Activated T-cell treated with anti-CD3 and anti-CD28 coated beads, Interleukin-2, amount 50 U/mL, for 72 hours (primary cell): ENCODE results near the gene C1orf105. TPM values are rescaled to one million over a fixed set of nuclear protein-coding genes. Genes with fewer than 3 reads are reported as not detected.
A peak's percentile ranks its signal among the peaks of the same experiment; 100 is the strongest.

Source experiments
- ATAC-seq, 2 donors: fragments of 150-1000 bp; cut with Tn5 transposase; replicated peaks in 1 of 2; 2 replicates each; pipeline ENCODE4 v1.10.0; 2021; ENCODE audit warnings: moderate library complexity in 2 of 2, mild to moderate bottlenecking in 1 of 2
- DNase-seq, 2 donors: peaks; one replicate each; pipeline ENCODE4 v3.0.0; 2021 to 2022; ENCODE audit warnings: mixed read lengths in 1 of 2
- H3K27ac Mint-ChIP-seq: one replicate; pipeline ENCODE4 v1.8.0; 2022; ENCODE audit warnings: mild to moderate bottlenecking, moderate library complexity, mixed read lengths
- H3K27me3 Mint-ChIP-seq: one replicate; pipeline ENCODE4 v1.8.0; 2022; ENCODE audit warnings: low read depth, mixed read lengths
- H3K36me3 Mint-ChIP-seq, 2 donors: one replicate each; pipeline ENCODE4 v1.8.0; 2022; ENCODE audit warnings: mixed read lengths in 2 of 2, mild to moderate bottlenecking in 1 of 2; ENCODE audit not compliant: insufficient read depth in 2 of 2
- H3K4me1 Mint-ChIP-seq: one replicate; pipeline ENCODE4 v1.8.0; 2022; ENCODE audit warnings: low read depth, mixed read lengths
- H3K4me3 Mint-ChIP-seq, 2 donors: one replicate each; pipeline ENCODE4 v1.8.0; 2022; ENCODE audit warnings: mild to moderate bottlenecking in 2 of 2, mixed read lengths in 2 of 2, moderate library complexity in 2 of 2
- H3K9me3 Mint-ChIP-seq, 2 donors: one replicate each; pipeline ENCODE4 v1.8.0; 2022; ENCODE audit warnings: mixed read lengths in 2 of 2
- total RNA-seq, 2 donors: library from RNA; stranded (reverse); gene quantifications; one replicate each; pipeline ENCODE4 v1.2.3, GENCODE V29; 2022

The C1orf105 gene
- total RNA-seq, 2 donors from 2014 or later: not detected

GRCh38 chr1:172386046-172386445, 34.4 kb upstream of the C1orf105 start:
- Mint-ChIP-seq H3K36me3 (no peaks in the 10 kb centered on the region), H3K4me1 (peaks cover 13% of the 10 kb centered on the region), H3K9me3 (no peaks in the 10 kb centered on the region), H3K27ac (no peak overlapping the region), H3K27me3 (no peaks in the 10 kb centered on the region), H3K4me3 (no peak overlapping the region)
- DNase-seq: no peak
- ATAC-seq: no peak

DNA sequence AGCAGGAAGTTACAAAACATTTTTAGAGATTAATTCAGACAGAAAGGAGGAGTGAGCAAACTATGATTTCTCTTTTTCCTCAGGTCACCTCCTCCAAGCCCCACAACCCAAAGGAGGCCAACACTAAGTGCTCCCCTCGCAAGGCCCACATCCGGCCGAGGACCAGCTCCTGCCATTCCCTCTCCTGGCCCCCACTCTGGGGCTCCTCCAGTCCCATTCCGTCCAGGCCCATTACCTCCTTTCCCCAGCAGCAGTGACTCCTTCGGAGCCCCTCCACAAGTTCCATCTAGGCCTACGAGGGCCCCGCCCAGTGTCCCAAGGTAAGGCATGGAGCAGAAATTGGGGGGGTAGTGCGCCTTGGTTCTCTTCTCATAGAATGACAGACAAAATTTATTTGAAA, 32.0 kb upstream of the C1orf105 start:
- H3K9me3 Mint-ChIP-seq: no peaks in the 10 kb centered on the region
- no peak overlapping the region for H3K4me3 Mint-ChIP-seq
- DNase-seq (no peak), ATAC-seq (no peak)
- H3K27me3 Mint-ChIP-seq: no peaks in the 10 kb centered on the region
- H3K4me1 Mint-ChIP-seq: peaks cover 30% of the 10 kb centered on the region
- no peak overlapping the region for H3K27ac Mint-ChIP-seq
- H3K36me3 Mint-ChIP-seq: peaks cover 0 to 2% of the 10 kb centered on the region in 2 donors

DNA sequence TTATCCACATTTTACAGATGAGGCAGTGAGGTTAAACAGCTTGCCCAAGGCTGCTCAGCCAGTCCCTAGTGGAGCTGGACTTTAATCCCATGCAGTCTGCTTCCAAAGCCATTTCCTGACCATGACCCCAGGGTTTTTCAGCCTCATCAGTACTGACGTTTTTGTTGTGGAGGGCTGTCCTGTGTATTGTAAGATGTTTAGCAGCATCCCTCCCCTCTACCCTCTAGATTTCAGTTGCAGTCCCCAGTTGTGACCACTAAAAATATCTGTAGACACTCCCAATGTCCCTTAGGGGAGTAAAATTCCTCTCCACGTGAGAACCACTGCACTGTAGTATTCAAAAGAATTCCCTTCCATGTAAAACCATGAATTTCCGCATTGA, 30.2 kb upstream of the C1orf105 start:
- no peak for ATAC-seq
- H3K36me3 Mint-ChIP-seq: peaks cover 0 to 2% of the 10 kb centered on the region in 2 donors

GRCh38 chr1:172390683-172391551, 29.6 kb upstream of the C1orf105 start:
- H3K36me3 Mint-ChIP-seq: peaks cover 0 to 2% of the 10 kb centered on the region in 2 donors
- H3K4me3 Mint-ChIP-seq: peak overlapping the region; percentile 3 to 32

More for the DNA sequence above, 30.2 kb upstream of the C1orf105 start:
- DNase-seq: no peak
- Mint-ChIP-seq H3K27me3 (no peaks in the 10 kb centered on the region), H3K4me3 (no peak overlapping the region), H3K27ac (no peak overlapping the region), H3K9me3 (no peaks in the 10 kb centered on the region), H3K4me1 (peaks cover 48% of the 10 kb centered on the region)

DNA sequence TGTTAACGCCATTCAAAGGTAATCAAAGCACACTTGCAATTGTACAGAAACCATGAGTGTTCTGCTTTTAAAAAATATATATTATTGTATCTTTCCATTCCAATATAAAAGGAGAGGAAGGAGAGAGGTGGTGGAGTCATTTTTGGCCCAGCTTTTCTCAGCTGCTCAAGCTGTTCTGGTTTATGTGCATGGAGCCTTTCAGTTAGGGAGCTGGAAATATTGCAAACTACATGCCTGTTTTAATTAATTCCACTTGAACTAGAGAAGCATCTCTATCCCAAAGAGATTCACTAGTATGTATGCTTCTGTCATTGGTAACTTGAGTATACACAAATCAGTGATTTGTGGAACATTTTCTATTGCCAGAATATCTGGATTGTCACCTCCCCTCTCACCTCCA, 28.5 kb upstream of the C1orf105 start:
- DNase-seq (no peak), ATAC-seq (no peak)
- Mint-ChIP-seq H3K4me1 (peaks cover 63% of the 10 kb centered on the region), H3K27me3 (no peaks in the 10 kb centered on the region), H3K4me3 (no peak overlapping the region), H3K27ac (no peak overlapping the region), H3K9me3 (no peaks in the 10 kb centered on the region), H3K36me3 (peaks cover 0 to 2% of the 10 kb centered on the region in 2 donors)

More at GRCh38 chr1:172390683-172391551, 29.6 kb upstream of the C1orf105 start:
- Mint-ChIP-seq H3K27ac (no peak overlapping the region), H3K27me3 (no peaks in the 10 kb centered on the region), H3K4me1 (peaks cover 54% of the 10 kb centered on the region), H3K9me3 (no peaks in the 10 kb centered on the region)
- DNase-seq: no peak
- ATAC-seq: no peak

DNA sequence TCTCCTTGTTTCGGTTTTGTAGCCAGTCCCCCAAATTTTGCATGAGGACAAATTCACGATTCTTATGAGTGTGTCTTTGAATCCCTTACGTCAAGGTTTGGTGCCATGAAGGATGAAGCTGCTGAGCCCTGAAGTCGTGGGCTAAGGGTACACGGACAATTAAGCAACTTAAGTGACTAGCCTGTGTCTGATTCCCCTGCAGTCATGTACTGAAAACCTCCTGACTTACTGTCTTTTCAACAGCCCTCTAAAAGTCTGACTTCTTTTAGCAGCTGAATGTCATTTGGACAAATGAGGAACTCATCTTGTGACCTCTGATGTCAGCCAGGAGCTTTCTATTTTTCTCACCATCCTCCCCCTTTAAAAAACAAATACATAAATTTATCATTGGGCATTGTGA, 27.1 kb upstream of the C1orf105 start:
- Mint-ChIP-seq H3K27me3 (no peaks in the 10 kb centered on the region), H3K4me1 (peaks cover 76% of the 10 kb centered on the region), H3K36me3 (peaks cover 0 to 2% of the 10 kb centered on the region in 2 donors), H3K4me3 (peak overlapping the region; percentile 28 to 72), H3K9me3 (no peaks in the 10 kb centered on the region), H3K27ac (peak overlapping the region; percentile 74)
- DNase-seq (no peak), ATAC-seq (peak in 1 of 2 donors; percentile 18)

- no peaks in the 10 kb centered on the region for H3K27me3 Mint-ChIP-seq
- no peaks in the 10 kb centered on the region for H3K9me3 Mint-ChIP-seq
- DNase-seq (peak; percentile 67 to 73), ATAC-seq (peak; percentile 92)
- peaks cover 85% of the 10 kb centered on the region for H3K4me1 Mint-ChIP-seq
- H3K36me3 Mint-ChIP-seq: peaks cover 0 to 2% of the 10 kb centered on the region in 2 donors
- peak overlapping the region; percentile 56 to 72 for H3K4me3 Mint-ChIP-seq
- H3K27ac Mint-ChIP-seq: peak overlapping the region; percentile 72
Observed at GRCh38 chr1:172394141-172394751, 26.2 kb upstream of the C1orf105 start.

- Mint-ChIP-seq H3K9me3 (no peaks in the 10 kb centered on the region), H3K27me3 (no peaks in the 10 kb centered on the region), H3K4me1 (peaks cover 91% of the 10 kb centered on the region), H3K36me3 (peaks cover 0 to 2% of the 10 kb centered on the region in 2 donors), H3K4me3 (peak overlapping the region; percentile 56 to 72), H3K27ac (peak overlapping the region; percentile 72)
- DNase-seq (no peak), ATAC-seq (peak; percentile 11 to 15)
Observed at GRCh38 chr1:172394811-172395210, 25.7 kb upstream of the C1orf105 start.

DNA sequence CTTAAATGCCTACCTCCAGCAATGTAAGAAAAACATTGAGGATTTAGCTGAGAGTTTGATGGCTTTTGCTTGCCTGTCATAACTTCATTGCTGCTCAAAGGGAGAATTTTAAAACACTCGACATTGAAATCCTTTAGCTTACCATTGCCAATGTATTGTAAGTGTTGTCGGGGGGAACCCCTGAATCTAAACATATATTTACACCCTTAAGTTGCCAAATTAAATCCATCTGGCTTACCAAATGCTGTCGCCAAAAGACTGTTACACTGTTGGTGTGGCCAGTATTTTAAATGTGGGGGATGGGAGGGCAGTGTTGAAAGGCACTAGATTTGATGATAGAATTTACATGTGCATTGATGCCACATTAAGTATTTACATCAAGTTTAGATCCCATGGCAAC, 24.9 kb upstream of the C1orf105 start:
- no peaks in the 10 kb centered on the region for H3K9me3 Mint-ChIP-seq
- no peak for ATAC-seq
- peaks cover 0 to 2% of the 10 kb centered on the region in 2 donors for H3K36me3 Mint-ChIP-seq
- H3K4me3 Mint-ChIP-seq: peak overlapping the region in 1 of 2 donors; percentile 72
- peaks cover 92% of the 10 kb centered on the region for H3K4me1 Mint-ChIP-seq
- H3K27me3 Mint-ChIP-seq: no peaks in the 10 kb centered on the region
- H3K27ac Mint-ChIP-seq: no peak overlapping the region
- no peak for DNase-seq

- H3K36me3 Mint-ChIP-seq: peaks cover 0 to 2% of the 10 kb centered on the region in 2 donors
- H3K4me3 Mint-ChIP-seq: no peak overlapping the region
- H3K4me1 Mint-ChIP-seq: peaks cover 91% of the 10 kb centered on the region
- ATAC-seq (peak; percentile 68 to 70), DNase-seq (no peak)
- no peaks in the 10 kb centered on the region for H3K9me3 Mint-ChIP-seq
- H3K27ac Mint-ChIP-seq: no peak overlapping the region
- H3K27me3 Mint-ChIP-seq: no peaks in the 10 kb centered on the region
Observed at GRCh38 chr1:172397221-172397620, 23.3 kb upstream of the C1orf105 start.

DNA sequence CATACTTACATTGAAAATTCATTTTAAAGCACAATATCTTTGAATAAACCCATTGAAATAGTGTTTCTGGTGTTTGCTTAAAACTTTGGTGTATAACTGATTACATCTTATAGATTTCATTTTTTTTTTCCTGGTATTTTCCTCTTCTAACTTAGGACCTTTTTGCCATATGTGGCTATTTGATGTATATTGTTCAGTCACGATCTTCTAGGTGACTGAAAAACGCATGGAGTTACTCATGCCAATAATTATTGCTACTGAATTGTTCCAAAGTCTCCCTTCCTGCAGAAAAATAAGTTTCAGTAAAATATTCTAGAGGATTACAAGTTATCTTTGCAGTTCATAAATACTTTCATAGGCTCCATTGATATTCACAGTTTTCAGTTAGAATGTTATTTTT, 22.9 kb upstream of the C1orf105 start:
- ATAC-seq: no peak
- H3K9me3 Mint-ChIP-seq: no peaks in the 10 kb centered on the region
- no peaks in the 10 kb centered on the region for H3K27me3 Mint-ChIP-seq
- H3K27ac Mint-ChIP-seq: no peak overlapping the region
- H3K4me3 Mint-ChIP-seq: no peak overlapping the region
- H3K4me1 Mint-ChIP-seq: peaks cover 87% of the 10 kb centered on the region
- no peak for DNase-seq
- H3K36me3 Mint-ChIP-seq: peaks cover 0 to 2% of the 10 kb centered on the region in 2 donors

GRCh38 chr1:172398193-172398592, 22.3 kb upstream of the C1orf105 start:
- H3K27ac Mint-ChIP-seq: peak overlapping the region; percentile 71
- H3K36me3 Mint-ChIP-seq: peaks cover 0 to 2% of the 10 kb centered on the region in 2 donors
- H3K27me3 Mint-ChIP-seq: no peaks in the 10 kb centered on the region
- DNase-seq (no peak), ATAC-seq (no peak)
- peaks cover 81% of the 10 kb centered on the region for H3K4me1 Mint-ChIP-seq
- H3K9me3 Mint-ChIP-seq: no peaks in the 10 kb centered on the region
- H3K4me3 Mint-ChIP-seq: peak overlapping the region in 1 of 2 donors; percentile 36

DNA sequence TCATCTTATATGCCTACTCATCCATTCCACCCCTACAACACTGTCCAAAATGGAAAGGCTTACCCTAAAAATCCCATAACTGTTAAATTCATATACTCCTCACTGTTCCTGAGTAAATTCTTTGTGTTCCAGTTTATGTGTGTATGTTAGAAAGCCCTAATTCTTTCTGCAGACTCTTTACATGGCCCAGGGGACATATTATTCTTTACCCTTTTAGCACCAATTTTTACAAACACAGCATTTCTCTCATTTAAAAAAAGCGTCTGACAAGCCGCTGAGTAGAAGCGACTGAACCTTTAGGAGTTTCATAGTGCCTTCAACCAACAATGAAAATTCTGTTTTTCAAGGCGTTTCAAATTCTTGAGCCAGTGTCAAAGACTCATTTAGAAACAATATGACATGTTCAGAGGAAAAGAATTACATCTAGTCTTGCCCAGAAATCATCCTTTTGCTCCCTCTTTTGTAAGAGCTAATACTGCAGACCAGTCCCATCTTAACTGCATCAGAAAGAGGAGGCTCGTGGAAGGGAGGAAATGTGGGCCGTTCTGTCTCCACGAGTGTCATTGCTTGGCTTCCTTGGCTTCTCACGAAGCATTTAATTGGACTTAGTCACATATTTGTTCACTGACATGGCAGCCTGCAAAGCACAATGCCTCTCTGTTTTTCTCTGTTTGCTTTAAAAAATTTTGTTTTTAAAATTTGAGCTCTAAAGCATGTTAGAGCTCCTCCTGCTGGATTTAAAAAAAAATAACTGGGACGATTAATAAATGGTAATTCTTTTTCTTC, 21.3 kb upstream of the C1orf105 start:
- Mint-ChIP-seq H3K4me3 (peak overlapping the region; percentile 13 to 71), H3K27me3 (no peaks in the 10 kb centered on the region), H3K36me3 (no peaks in the 10 kb centered on the region), H3K27ac (peak overlapping the region; percentile 71), H3K4me1 (peaks cover 71% of the 10 kb centered on the region), H3K9me3 (no peaks in the 10 kb centered on the region)
- peak in 1 of 2 donors; percentile 13 for DNase-seq
- peak; percentile 42 to 55 for ATAC-seq
